Coronary artery (tissue), 2 donors: ENCODE measurements around the gene LCN9.

ENCODE experiments used
- DNase-seq: peaks from one replicate; pipeline ENCODE4 v3.0.0-alpha.2; 2017; ENCODE audit warnings: low spot score
- H3K27ac ChIP-seq, 2 donors: fragments of 200-600 bp; sonication (generic); one replicate each; pipeline ENCODE4 v1.5.1; 2016 to 2019
- H3K4me3 ChIP-seq: fragments of 200-600 bp; sonication (generic); 2 replicates; pipeline ENCODE4 v1.5.1; 2016; ENCODE audit warnings: mild to moderate bottlenecking, moderate library complexity
- CTCF ChIP-seq: fragments of 200-600 bp; sonication (generic); IDR thresholded peaks from one replicate; pipeline ENCODE4 v1.5.1; 2019; ENCODE audit warnings: antibody characterized with exemption

Gene LCN9

GRCh38 chr9:135693265-135693664 lies 30.2 kb downstream of the LCN9 start:
- no peak for TF ChIP-seq CTCF
- DNase-seq = no peak
- no peak overlapping the region for H3K27ac ChIP-seq

GRCh38 chr9:135693771-135694170 lies 30.7 kb downstream of the LCN9 start:
- no peak for DNase-seq
- no peak for TF ChIP-seq CTCF
- Histone ChIP-seq H3K4me3 (no peak overlapping the region), H3K27ac (no peak overlapping the region)

More at GRCh38 chr9:135693265-135693664, 30.2 kb downstream of the LCN9 start:
- no peak overlapping the region for H3K4me3 ChIP-seq

GRCh38 chr9:135694414-135694813 lies 31.3 kb downstream of the LCN9 start:
- Histone ChIP-seq H3K27ac (no peak overlapping the region), H3K4me3 (no peak overlapping the region)
- no peak for DNase-seq
- no peak for TF ChIP-seq CTCF

DNA sequence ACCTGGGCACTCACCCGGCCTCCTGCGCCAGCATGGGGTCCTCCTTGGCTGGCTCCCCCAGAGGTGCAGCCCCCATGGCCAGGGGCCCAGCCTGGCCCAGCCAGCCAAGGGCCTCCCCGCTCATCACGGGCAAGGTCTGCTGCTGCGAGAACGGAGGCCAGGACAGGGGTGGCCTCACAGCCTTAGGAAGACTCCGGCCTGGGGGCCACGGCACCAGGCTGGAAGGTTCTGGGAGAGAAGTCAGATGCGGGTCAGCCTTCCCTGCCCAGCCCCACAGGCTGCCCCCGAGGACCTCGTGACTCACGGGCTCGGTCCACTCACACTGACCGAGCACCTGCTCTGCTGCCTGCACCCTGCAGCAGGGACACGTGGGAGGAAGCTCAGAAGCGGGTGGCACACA lies 31.9 kb downstream of the LCN9 start:
- DNase-seq = no peak
- Histone ChIP-seq H3K4me3 (no peak overlapping the region), H3K27ac (no peak overlapping the region)
- TF ChIP-seq CTCF = no peak

DNA sequence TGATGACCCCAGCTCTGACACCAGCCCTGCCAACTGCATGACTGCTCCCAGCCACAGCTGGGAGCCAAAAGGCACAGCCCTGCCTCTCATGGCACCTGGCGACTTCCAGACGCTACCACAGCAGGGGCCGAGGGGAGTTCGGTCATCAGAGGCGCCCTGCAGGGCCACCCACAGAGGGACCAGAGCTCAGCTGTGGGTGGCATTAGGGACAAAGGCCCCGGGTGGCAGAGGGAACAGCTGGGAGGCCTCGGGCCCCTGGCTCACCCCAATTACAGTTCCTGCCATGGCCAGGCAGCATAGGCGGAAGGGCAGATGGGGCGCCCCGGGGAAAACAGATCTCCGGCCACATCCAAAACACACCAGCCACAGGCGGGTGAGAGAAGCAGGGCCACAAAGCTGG lies 32.5 kb downstream of the LCN9 start:
- no peak for DNase-seq
- no peak overlapping the region for H3K4me3 ChIP-seq
- TF ChIP-seq CTCF = no peak
- no peak overlapping the region for H3K27ac ChIP-seq

DNA sequence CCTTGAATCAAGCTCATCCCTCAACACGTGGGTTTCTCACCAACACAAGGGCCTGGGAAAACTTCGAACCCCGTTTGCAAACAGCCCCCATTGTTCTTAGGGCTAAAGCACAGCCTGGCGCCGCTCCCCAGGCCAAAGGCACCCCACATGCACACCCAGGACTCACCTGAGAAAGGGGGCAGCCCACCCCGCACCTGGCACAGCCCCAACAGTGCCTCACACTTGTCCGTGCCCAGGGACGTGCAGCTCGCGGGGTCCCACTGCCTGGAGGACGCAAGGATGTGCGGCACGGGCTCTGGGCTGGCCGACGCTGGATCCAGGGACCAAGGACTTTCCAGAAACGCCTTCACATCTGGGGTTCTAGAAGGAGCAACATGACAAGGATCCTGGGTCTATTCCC lies 33.3 kb downstream of the LCN9 start:
- H3K27ac ChIP-seq = no peak overlapping the region
- no peak overlapping the region for H3K4me3 ChIP-seq
- no peak for TF ChIP-seq CTCF
- no peak for DNase-seq

DNA sequence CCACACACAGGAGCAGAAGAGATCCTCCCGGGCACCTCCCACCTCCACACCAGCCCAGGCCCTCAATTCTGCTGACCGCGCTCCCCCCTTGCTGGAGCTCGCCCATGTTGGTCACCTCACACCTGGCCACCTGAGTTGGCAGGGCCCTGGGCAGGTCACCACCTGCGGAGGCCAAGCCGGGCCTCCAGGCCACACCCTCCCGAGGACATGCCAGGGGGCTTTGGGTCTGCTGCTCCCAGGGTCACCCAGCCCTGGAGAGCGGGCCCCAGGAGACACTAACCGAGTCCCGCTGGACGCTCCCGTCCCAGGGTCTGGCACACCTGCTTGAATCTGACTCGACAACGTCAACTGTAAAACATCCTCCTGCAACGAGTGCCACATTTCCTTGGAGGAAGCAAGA lies 34.1 kb downstream of the LCN9 start:
- DNase-seq = no peak
- no peak overlapping the region for H3K4me3 ChIP-seq
- H3K27ac ChIP-seq = no peak overlapping the region
- no peak for TF ChIP-seq CTCF
